Neural progenitor cell (in vitro differentiated cells): ENCODE data around the gene TLK2. TPM values are rescaled to one million over a fixed set of nuclear protein-coding genes. Genes with fewer than 3 reads are reported as not detected.
"Not testable (repeated sequence)": the region's sequence is repeated elsewhere in the genome, so short reads cannot be mapped to it uniquely, and the experiment has no call there.

Source experiments
- DNase-seq: peaks from one replicate; pipeline ENCODE4 v3.0.0-alpha.2; 2016; ENCODE audit warnings: low spot score
- H2AFZ ChIP-seq: fragments of 200-600 bp; sonication (generic); replicated peaks from 2 replicates; pipeline ENCODE4 v1.6.1; 2016; ENCODE audit warnings: antibody characterized with exemption
- H3F3A ChIP-seq: fragments of 200-600 bp; sonication (generic); 2 replicates; pipeline ENCODE4 v1.6.1; 2016; ENCODE audit warnings: antibody characterized with exemption, low read depth
- H3K27ac ChIP-seq: fragments of 200-600 bp; sonication (generic); 2 replicates; pipeline ENCODE4 v1.5.1; 2016; ENCODE audit warnings: mild to moderate bottlenecking
- H3K27me3 ChIP-seq: fragments of 200-600 bp; sonication (generic); 2 replicates; pipeline ENCODE4 v1.6.1; 2016; ENCODE audit warnings: mild to moderate bottlenecking, moderate library complexity
- H3K36me3 ChIP-seq: fragments of 200-600 bp; sonication (generic); 2 replicates; pipeline ENCODE4 v1.5.1; 2016
- H3K4me1 ChIP-seq: fragments of 200-600 bp; sonication (generic); 2 replicates; pipeline ENCODE4 v1.6.1; 2016; ENCODE audit warnings: mixed run types
- H3K4me2 ChIP-seq: fragments of 200-600 bp; sonication (generic); 2 replicates; pipeline ENCODE4 v1.6.1; 2016
- H3K4me3 ChIP-seq: fragments of 200-600 bp; sonication (generic); 2 replicates; pipeline ENCODE4 v1.5.1; 2016
- H3K79me2 ChIP-seq: fragments of 200-600 bp; sonication (generic); 2 replicates; pipeline ENCODE4 v1.6.1; 2016; ENCODE audit warnings: low read depth
- H3K9ac ChIP-seq: fragments of 200-600 bp; sonication (generic); 2 replicates; pipeline ENCODE4 v1.6.1; 2016
- H3K9me3 ChIP-seq: fragments of 200-600 bp; sonication (generic); 2 replicates; pipeline ENCODE4 v1.5.1; 2016; ENCODE audit warnings: low read depth
- H4K20me1 ChIP-seq: fragments of 200-600 bp; sonication (generic); 2 replicates; pipeline ENCODE4 v1.6.1; 2016; ENCODE audit warnings: low read depth
- H3K27ac Mint-ChIP-seq: 3 replicates; pipeline ENCODE4 v1.8.0; 2021; ENCODE audit warnings: mixed read lengths
- H3K27me3 Mint-ChIP-seq: 2 replicates; pipeline ENCODE4 v1.8.0; 2022; ENCODE audit warnings: low read depth, mild to moderate bottlenecking, inconsistent platforms, moderate library complexity, mixed read lengths; ENCODE audit not compliant: insufficient read depth
- H3K36me3 Mint-ChIP-seq: 3 replicates; pipeline ENCODE4 v1.8.0; 2021; ENCODE audit warnings: mixed read lengths
- H3K4me1 Mint-ChIP-seq: 3 replicates; pipeline ENCODE4 v1.8.0; 2021; ENCODE audit warnings: mixed read lengths
- H3K4me3 Mint-ChIP-seq: 3 replicates; pipeline ENCODE4 v1.8.0; 2021; ENCODE audit warnings: mild to moderate bottlenecking, moderate library complexity, mixed read lengths
- H3K9me3 Mint-ChIP-seq: 3 replicates; pipeline ENCODE4 v1.8.0; 2020; ENCODE audit warnings: mixed read lengths
- CTCF ChIP-seq: fragments of 200-600 bp; sonication (generic); IDR thresholded peaks from 2 replicates; pipeline ENCODE4 v1.5.1; 2017; ENCODE audit warnings: antibody characterized with exemption, mild to moderate bottlenecking
- EZH2 ChIP-seq: fragments of 200-600 bp; sonication (generic); IDR thresholded peaks from 2 replicates; pipeline ENCODE4 v1.6.1; 2017; ENCODE audit warnings: antibody characterized with exemption, mild to moderate bottlenecking, moderate library complexity
- EZH2phosphoT487 ChIP-seq: fragments of 200-600 bp; sonication (generic); IDR thresholded peaks from 2 replicates; pipeline ENCODE4 v1.6.1; 2017; ENCODE audit warnings: antibody characterized with exemption
- total RNA-seq: library from RNA; depleted of rRNA; stranded (reverse); fragments of >200 nt; gene quantifications from 2 replicates; pipeline ENCODE4 v1.2.3, GENCODE V29; 2015; ENCODE audit warnings: low replicate concordance

Gene TLK2
- total RNA-seq, 1 donor from 2014 or later, result 89.9 TPM

- H3K36me3 ChIP-seq, result peaks cover 7% of the 10 kb centered on the region
- Mint-ChIP-seq H3K27ac (no peak overlapping the region), H3K4me1 (no peaks in the 10 kb centered on the region), H3K27me3 (peaks cover 2% of the 10 kb centered on the region), H3K36me3 (peaks cover 51% of the 10 kb centered on the region), H3K4me3 (no peak overlapping the region), H3K9me3 (no peaks in the 10 kb centered on the region)
- no peak overlapping the region for H3K9ac ChIP-seq
- no peaks in the 10 kb centered on the region for H3K79me2 ChIP-seq
- no peak overlapping the region for H3K27ac ChIP-seq
- no peak overlapping the region for H2AFZ ChIP-seq
- TF ChIP-seq CTCF (no peak), EZH2 (no peak)
- H3K27me3 ChIP-seq, result no peaks in the 10 kb centered on the region
- H3K4me2 ChIP-seq, result no peak overlapping the region
- H3K4me3 ChIP-seq, result no peak overlapping the region
- peaks cover 4% of the 10 kb centered on the region for H3F3A ChIP-seq
- H4K20me1 ChIP-seq, result no peaks in the 10 kb centered on the region
- no peaks in the 10 kb centered on the region for H3K4me1 ChIP-seq
- H3K9me3 ChIP-seq, result no peaks in the 10 kb centered on the region
- no peak for DNase-seq
These were observed 132.7 kb downstream of the TLK2 start for GRCh38 chr17:62611292-62611691.

- peaks cover 2% of the 10 kb centered on the region for H3K27me3 Mint-ChIP-seq
- no peaks in the 10 kb centered on the region for H4K20me1 ChIP-seq
- H2AFZ ChIP-seq, result no peak overlapping the region
- no peaks in the 10 kb centered on the region for H3K4me1 ChIP-seq
- H3F3A ChIP-seq, result peaks cover 6% of the 10 kb centered on the region
- peaks cover under 1% of the 10 kb centered on the region for H3K4me1 Mint-ChIP-seq
- no peaks in the 10 kb centered on the region for H3K27me3 ChIP-seq
- no peak overlapping the region for H3K4me3 Mint-ChIP-seq
- H3K9ac ChIP-seq, result no peak overlapping the region
- peaks cover 46% of the 10 kb centered on the region for H3K36me3 Mint-ChIP-seq
- no peaks in the 10 kb centered on the region for H3K9me3 Mint-ChIP-seq
- H3K36me3 ChIP-seq, result peaks cover 3% of the 10 kb centered on the region
- H3K9me3 ChIP-seq, result no peaks in the 10 kb centered on the region
- TF ChIP-seq EZH2phosphoT487 (no peak), CTCF (no peak), EZH2 (no peak)
- no peak overlapping the region for H3K4me3 ChIP-seq
- no peak overlapping the region for H3K27ac Mint-ChIP-seq
- no peak overlapping the region for H3K27ac ChIP-seq
- no peak overlapping the region for H3K4me2 ChIP-seq
- no peak for DNase-seq
- no peaks in the 10 kb centered on the region for H3K79me2 ChIP-seq
These were observed 133.1 kb downstream of the TLK2 start for GRCh38 chr17:62611728-62612127.

GRCh38 chr17:62612289-62612688, 133.7 kb downstream of the TLK2 start:
- not testable (repeated sequence) for H3K4me1 Mint-ChIP-seq, H3K9ac ChIP-seq, H3K27me3 ChIP-seq, H3K27ac ChIP-seq, H3K79me2 ChIP-seq, H3K9me3 Mint-ChIP-seq, H3K36me3 ChIP-seq, H3K9me3 ChIP-seq, H3K27me3 Mint-ChIP-seq, H3K4me2 ChIP-seq, H2AFZ ChIP-seq, DNase-seq, H3K4me3 Mint-ChIP-seq, H4K20me1 ChIP-seq, H3K4me3 ChIP-seq, H3K4me1 ChIP-seq, H3K27ac Mint-ChIP-seq
- peaks cover 43% of the 10 kb centered on the region for H3K36me3 Mint-ChIP-seq
- H3F3A ChIP-seq, result peaks cover 12% of the 10 kb centered on the region

GRCh38 chr17:62613095-62613494, 134.5 kb downstream of the TLK2 start:
- H3K79me2 ChIP-seq, H3K9me3 Mint-ChIP-seq, H3K4me3 Mint-ChIP-seq, H3K27ac Mint-ChIP-seq, H2AFZ ChIP-seq, H3K4me3 ChIP-seq, H4K20me1 ChIP-seq, H3K9ac ChIP-seq, H3K9me3 ChIP-seq, H3K27ac ChIP-seq, H3K36me3 ChIP-seq, H3K4me2 ChIP-seq, DNase-seq, H3K27me3 Mint-ChIP-seq, H3K27me3 ChIP-seq: not testable (repeated sequence)
- peaks cover 14% of the 10 kb centered on the region for H3K4me1 Mint-ChIP-seq
- peaks cover 38% of the 10 kb centered on the region for H3K36me3 Mint-ChIP-seq
- Histone ChIP-seq H3F3A (peaks cover 20% of the 10 kb centered on the region), H3K4me1 (peaks cover 13% of the 10 kb centered on the region)
